SK-N-MC (cell line): Measurements from ENCODE around the gene SFTPA1.
"Not testable (repeated sequence)": the region's sequence is repeated elsewhere in the genome, so short reads cannot be mapped to it uniquely, and the experiment has no call there.

ENCODE experiments used
- EZH2 ChIP-seq: fragments of 200-600 bp; sonication (generic); IDR thresholded peaks from one replicate; pipeline ENCODE4 v1.6.1; 2017; ENCODE audit warnings: antibody characterized with exemption
- POLR2AphosphoS5 ChIP-seq: IDR thresholded peaks from 2 replicates; pipeline ENCODE4 v1.6.1; 2012; ENCODE audit warnings: mild to moderate bottlenecking, low read depth, low read length, borderline replicate concordance

DNA sequence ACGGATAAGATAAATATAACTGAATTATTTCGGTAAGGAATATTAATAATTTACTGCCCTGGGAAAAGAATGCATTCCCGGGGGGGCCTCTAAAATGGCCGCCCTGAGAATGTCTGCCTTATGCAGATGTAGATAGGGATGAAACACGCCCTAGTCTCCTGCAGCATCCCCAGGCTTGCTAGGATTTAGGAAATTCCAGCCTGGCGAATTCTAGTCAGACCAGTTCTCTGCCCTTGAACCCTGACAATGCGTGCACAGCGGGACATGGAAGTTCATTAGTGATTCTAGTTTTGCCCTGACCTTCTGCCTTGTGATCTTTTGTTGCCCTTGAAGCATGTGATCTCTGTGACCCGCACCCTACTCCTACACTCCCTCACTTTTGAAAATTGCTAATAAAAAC, 11.1 kb upstream of the SFTPA1 start:
- TF ChIP-seq EZH2, POLR2AphosphoS5: not testable (repeated sequence)
